GM12878 (cell line): ENCODE measurements around the gene NOS2. TPM values are rescaled to one million over a fixed set of nuclear protein-coding genes. Genes with fewer than 3 reads are reported as not detected.

ENCODE experiments used
- ATAC-seq: fragments of 200-7000 bp; cut with Tn5 transposase; 3 replicates; pipeline ENCODE4 v1.9.1; 2020; ENCODE audit warnings: mild to moderate bottlenecking, moderate library complexity
- BruUV-seq: library from RNA; stranded (reverse); fragments of 400-500 nt; replicated peaks from 2 replicates; lab custom pipeline; 2021; lab: Mats Ljungman, UMichigan
- CTCF ChIA-PET: fragments of 300-600 bp; sonication (Branson Sonifier 250); formaldehyde crosslinking; extraction: SDS; loops from one replicate; lab custom pipeline; 2021; ENCODE audit warnings: inconsistent platforms; lab: Yijun Ruan, JAX
- POLR2A ChIA-PET: fragments of 350-600 bp; formaldehyde crosslinking; extraction: SDS; loops from one replicate; lab custom pipeline; 2021; ENCODE audit warnings: inconsistent platforms; lab: Charles Lee
- RAD21 ChIA-PET: fragments of 300-600 bp; sonication (Branson Sonifier 250); formaldehyde crosslinking; loops from one replicate; lab custom pipeline; 2023; ENCODE audit warnings: antibody characterized with exemption; ENCODE audit not compliant: unreplicated experiment; lab: Charles Lee
- SMC1A ChIA-PET: fragments of 300-600 bp; sonication (Branson Sonifier 250); formaldehyde crosslinking; loops from one replicate; lab custom pipeline; 2023; ENCODE audit not compliant: unreplicated experiment, uncharacterized antibody; lab: Charles Lee
- DNase-seq: peaks from one replicate; pipeline ENCODE4 v3.0.0-alpha.2; 2011; ENCODE audit warnings: low read depth, low spot score
- FAIRE-seq: peaks from 3 replicates; lab custom pipeline; 2011; peaks lifted over from hg19 to GRCh38; lab: Jason Lieb, UNC
- H2AFZ ChIP-seq: 2 replicates; pipeline ENCODE4 v1.6.0; 2011; ENCODE audit warnings: low read depth, low read length, control low read depth; ENCODE audit not compliant: control insufficient read depth
- H3K27ac ChIP-seq: 2 replicates; pipeline ENCODE4 v1.5.1; 2011; ENCODE audit warnings: control low read depth; ENCODE audit not compliant: control insufficient read depth, insufficient read depth
- H3K27me3 ChIP-seq, 2 experiments: replicated peaks in 1 of 2; 2 replicates each; pipeline versions ENCODE4 v1.6.0 to v1.6.1; 2011; ENCODE audit warnings: low read length in 1 of 2; ENCODE audit not compliant: control insufficient read depth in 2 of 2, insufficient read depth in 2 of 2
- H3K36me3 ChIP-seq, 2 experiments: 2 replicates each; pipeline ENCODE4 v1.5.1; 2011; ENCODE audit warnings: low read length in 1 of 2; ENCODE audit not compliant: control insufficient read depth in 2 of 2, insufficient read depth in 2 of 2
- H3K4me1 ChIP-seq: 2 replicates; pipeline ENCODE4 v1.6.1; 2011; ENCODE audit warnings: mild to moderate bottlenecking, low read length, moderate library complexity, mixed read lengths; ENCODE audit not compliant: control insufficient read depth, insufficient read depth
- H3K4me2 ChIP-seq: 2 replicates; pipeline ENCODE4 v1.6.0; 2011; ENCODE audit warnings: control low read depth; ENCODE audit not compliant: control insufficient read depth, insufficient read depth
- H3K4me3 ChIP-seq: fragments of 200-600 bp; sonication (generic); 2 replicates; pipeline ENCODE4 v1.5.1; 2016
- H3K79me2 ChIP-seq: 2 replicates; pipeline ENCODE4 v1.6.0; 2011; ENCODE audit warnings: low read length; ENCODE audit not compliant: control insufficient read depth, insufficient read depth
- H3K9ac ChIP-seq: 2 replicates; pipeline ENCODE4 v1.8.0; 2011; ENCODE audit warnings: low read length, control low read depth, mixed read lengths; ENCODE audit not compliant: control insufficient read depth, insufficient read depth
- H3K9me3 ChIP-seq: replicated peaks from 3 replicates; pipeline ENCODE4 v1.5.1; 2011; ENCODE audit warnings: mild to moderate bottlenecking, low read length; ENCODE audit not compliant: control insufficient read depth, insufficient read depth
- H4K20me1 ChIP-seq: 2 replicates; pipeline ENCODE4 v1.6.0; 2011; ENCODE audit not compliant: control insufficient read depth, insufficient read depth
- NBN ChIP-seq: fragments of 450-650 bp; IDR thresholded peaks from 2 replicates; pipeline ENCODE4 v1.6.1; 2016
- NR2C1 ChIP-seq: fragments of 450-650 bp; IDR thresholded peaks from 2 replicates; pipeline ENCODE4 v1.6.1; 2017; ENCODE audit warnings: antibody characterized with exemption, mild to moderate bottlenecking, moderate library complexity
- TCF7 ChIP-seq: IDR thresholded peaks from 2 replicates; pipeline ENCODE4 v1.6.1; 2014; ENCODE audit warnings: antibody characterized with exemption, borderline replicate concordance
- WGBS: methylation state at CpG from one replicate; pipeline ENCODE4 v1.1.6; 2016; ENCODE audit warnings: low lambda C conversion rate; ENCODE audit not compliant: insufficient replicate concordance, insufficient coverage; ENCODE audit errors: missing lambda C conversion rate; 5-methylcytosine and 5-hydroxymethylcytosine counted together
- in situ Hi-C: fragments of 300-500 bp; cut with MboI; formaldehyde crosslinking; loops from 9 replicates; pipeline ENCODE4 v1.14.3; 2018; ENCODE audit warnings: mixed read lengths
- intact Hi-C: fragments of 100-400 bp; cut with micrococcal nuclease; formaldehyde crosslinking; loops from one replicate; pipeline ENCODE4 v1.14.2; 2022; ENCODE audit not compliant: unreplicated experiment
- polyA plus RNA-seq, 11 experiments: library from polyadenylated mRNA; depleted of rRNA in 4 of 11; unstranded in 6 of 11; stranded (reverse) in 5 of 11; fragments of >200 nt; fragmentation: Nextera tagmentation in 4 of 11; fragmentation: Illumina TruSeq in 1 of 11; extraction: Ambion mirVana in 4 of 11; extraction: Trizol in 1 of 11; gene quantifications; 1 replicate in 1 of 11; 2 replicates in 10 of 11; pipeline versions ENCODE4 v1.2.1 to v1.2.3, GENCODE V29; 2011 to 2016; ENCODE audit warnings: inconsistent platforms in 2 of 11, missing spikeins in 2 of 11, low read depth in 1 of 11
- total RNA-seq, 4 experiments: library from RNA; depleted of rRNA in 3 of 4; stranded (reverse); fragments of >200 nt in 3 of 4; fragmentation: Illumina TruSeq in 1 of 4; extraction: Trizol in 1 of 4; gene quantifications; 2 replicates each; pipeline versions ENCODE4 v1.2.1 to v1.2.3, GENCODE V29; 2013 to 2021
- TF ChIP-seq, protein P1 (sequence below), 3 experiments: IDR thresholded peaks in 2 of 3; conservative IDR thresholded peaks in 1 of 3; 2 replicates each; pipeline ENCODE4 v1.5.1; 2011; ENCODE audit warnings: low read depth in 3 of 3, low read length in 3 of 3, mild to moderate bottlenecking in 3 of 3, control low read depth in 2 of 3, moderate library complexity in 2 of 3, inconsistent platforms in 1 of 3, mixed read lengths in 1 of 3; ENCODE audit not compliant: control insufficient read depth in 2 of 3, insufficient read depth in 1 of 3; ENCODE audit errors: extremely low read depth in 1 of 3

The NOS2 gene
- total and polyA plus RNA-seq, 10 of the 15 experiments (the other 5 are each of a cell fraction or from before 2014, with no cell fraction given): 0.01 to 0.05 (median 0.01) TPM; not detected in 7

DNA sequence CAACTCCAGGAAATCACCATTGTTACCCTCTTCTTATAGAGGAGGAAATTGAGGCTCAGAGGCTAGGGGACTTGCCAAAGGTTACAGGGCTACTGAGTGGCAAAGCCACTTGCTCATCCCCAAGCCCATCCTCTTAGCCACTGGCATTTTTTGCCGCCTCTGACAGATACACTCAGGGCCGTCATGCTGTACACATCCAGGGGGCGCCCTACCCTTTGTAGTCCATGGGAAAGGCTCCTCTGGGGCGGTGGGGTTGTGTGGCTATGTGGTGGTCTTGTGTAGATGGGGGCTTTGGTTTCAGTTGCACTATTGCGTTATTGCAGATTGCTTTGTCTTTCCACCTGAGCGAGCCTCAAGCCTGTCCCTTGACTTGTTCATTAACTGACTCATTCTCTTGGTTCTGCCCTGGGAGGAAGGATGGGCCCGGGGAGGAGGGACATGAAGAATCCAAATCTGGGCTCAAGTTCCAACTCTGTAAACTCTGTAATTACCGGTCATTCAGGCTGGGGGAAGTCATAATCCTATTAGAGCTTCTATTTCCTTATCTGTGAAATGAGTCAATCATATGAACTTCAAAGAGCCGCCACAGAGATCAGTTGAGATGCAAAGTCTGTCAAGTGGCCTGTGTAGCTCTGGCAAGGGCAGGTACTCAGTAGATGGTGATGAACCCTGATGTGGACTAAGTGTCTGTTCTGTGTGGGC lies 2.8 kb downstream of the NOS2 start:
- in situ Hi-C loops: no loop called here

More for the DNA sequence above, 2.8 kb downstream of the NOS2 start:
- no peak overlapping the region for H3K9ac ChIP-seq
- intact Hi-C loops: no loop called here
- H3K36me3 ChIP-seq: no peaks in the 10 kb centered on the region
- H3K4me1 ChIP-seq: no peaks in the 10 kb centered on the region
- H2AFZ ChIP-seq: no peak overlapping the region
- no peak overlapping the region for H3K4me2 ChIP-seq
- POLR2A ChIA-PET: no interaction called here
- peaks cover 0 to 4% of the 10 kb centered on the region in 2 experiments; a peak in 1 of 4 replicates for H3K27me3 ChIP-seq
- DNase-seq (no peak), FAIRE-seq (no peak), ATAC-seq (peak; percentile 47)
- H3K79me2 ChIP-seq: no peaks in the 10 kb centered on the region
- no peaks in the 10 kb centered on the region for H4K20me1 ChIP-seq
- SMC1A ChIA-PET: interaction anchor here (0.6 kb wide), 1 partner anchor 21 kb away, joined by 3 read pairs; no protein-coding TSS in a partner anchor
- CTCF ChIA-PET: interaction anchor here (2.6 to 20.6 kb wide), 2 partner anchors 38 to 82 kb away, joined by 8 to 664 read pairs; no protein-coding TSS in a partner anchor
- no TSS peak for BruUV-seq
- TF ChIP-seq NBN (no peak), TCF7 (0 out of 2 replicates have a peak, but pooled peaks have one; percentile 49), NR2C1 (no peak)
- TF ChIP-seq, protein P1, sequence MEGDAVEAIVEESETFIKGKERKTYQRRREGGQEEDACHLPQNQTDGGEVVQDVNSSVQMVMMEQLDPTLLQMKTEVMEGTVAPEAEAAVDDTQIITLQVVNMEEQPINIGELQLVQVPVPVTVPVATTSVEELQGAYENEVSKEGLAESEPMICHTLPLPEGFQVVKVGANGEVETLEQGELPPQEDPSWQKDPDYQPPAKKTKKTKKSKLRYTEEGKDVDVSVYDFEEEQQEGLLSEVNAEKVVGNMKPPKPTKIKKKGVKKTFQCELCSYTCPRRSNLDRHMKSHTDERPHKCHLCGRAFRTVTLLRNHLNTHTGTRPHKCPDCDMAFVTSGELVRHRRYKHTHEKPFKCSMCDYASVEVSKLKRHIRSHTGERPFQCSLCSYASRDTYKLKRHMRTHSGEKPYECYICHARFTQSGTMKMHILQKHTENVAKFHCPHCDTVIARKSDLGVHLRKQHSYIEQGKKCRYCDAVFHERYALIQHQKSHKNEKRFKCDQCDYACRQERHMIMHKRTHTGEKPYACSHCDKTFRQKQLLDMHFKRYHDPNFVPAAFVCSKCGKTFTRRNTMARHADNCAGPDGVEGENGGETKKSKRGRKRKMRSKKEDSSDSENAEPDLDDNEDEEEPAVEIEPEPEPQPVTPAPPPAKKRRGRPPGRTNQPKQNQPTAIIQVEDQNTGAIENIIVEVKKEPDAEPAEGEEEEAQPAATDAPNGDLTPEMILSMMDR (IDR thresholded peaks at IDR 0.05 in 2 of 3, conservative IDR thresholded peaks at IDR 0.05 in 1 of 3; ENCODE audit: control insufficient read depth in 2 of 3, extremely low read depth in 1 of 3, insufficient read depth in 1 of 3, low read depth in 3 of 3, low read length in 3 of 3): 0 out of 6 replicates have a peak, but pooled peaks of 1 of the 3 experiments have one; percentile 4
- no peak overlapping the region for H3K27ac ChIP-seq
- WGBS: 19% methylated on average over 9 of the region's 9 CpGs
- RAD21 ChIA-PET: interaction anchor here (0.6 to 1.2 kb wide), 2 partner anchors 8 to 83 kb away, joined by 3 read pairs; no protein-coding TSS in a partner anchor
- no peak overlapping the region for H3K4me3 ChIP-seq
- no peaks in the 10 kb centered on the region; the same call in 2 of the 3 replicates for H3K9me3 ChIP-seq
